ENCODE results near the gene DNAJC18. TPM values are rescaled to one million over a fixed set of nuclear protein-coding genes. Genes with fewer than 3 reads are reported as not detected.

The DNAJC18 gene
- total RNA-seq, 4 donors from 2014 or later: 9.2 to 11.4 (median 10.7) TPM

- H3K27ac ChIP-seq: no peak overlapping the region
- peaks cover 4 to 97% (median 8%) of the 10 kb centered on the region in 3 donors for H3K36me3 ChIP-seq
- no peak for DNase-seq (ENCODE audit: low spot score in 2 of 2)
- WGBS, 2 donors: 53 to 61% methylated on average over 2 of the region's 2 CpGs
- peaks cover 0 to 9% (median 2%) of the 10 kb centered on the region in 4 donors for H3K4me1 ChIP-seq
- H3K9me3 ChIP-seq: no peaks in the 10 kb centered on the region
- no peaks in the 10 kb centered on the region for H3K27me3 ChIP-seq
- TF ChIP-seq CTCF (IDR thresholded peaks at IDR 0.05): no peak
- no peak for TF ChIP-seq POLR2A (IDR thresholded peaks at IDR 0.05)
- no peak for TF ChIP-seq EP300 (IDR thresholded peaks at IDR 0.05)
- no peak overlapping the region for H3K4me3 ChIP-seq
These were observed 70.7 kb downstream of the DNAJC18 start for GRCh38 chr5:139368613-139369012.

DNA sequence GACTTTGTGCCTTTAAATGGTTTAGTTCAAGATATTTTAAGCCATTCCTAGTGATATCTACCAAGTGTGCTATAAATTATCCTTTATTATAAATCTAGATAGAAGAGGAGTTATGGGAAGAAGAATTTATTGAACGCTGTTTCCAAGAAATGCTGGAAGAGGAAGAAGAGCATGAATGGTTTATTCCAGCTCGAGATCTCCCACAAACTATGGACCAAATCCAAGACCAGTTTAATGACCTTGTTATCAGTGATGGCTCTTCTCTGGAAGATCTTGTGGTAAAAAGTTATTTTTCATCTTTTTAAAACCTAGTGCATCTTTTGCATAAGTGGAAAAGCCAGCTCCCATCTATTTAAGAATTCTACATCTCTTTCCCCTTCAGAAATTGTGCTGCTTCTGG lies 74.9 kb downstream of the DNAJC18 start:
- no peak for DNase-seq (ENCODE audit: low spot score in 2 of 2)
- peaks cover 0 to 71% (median 8%) of the 10 kb centered on the region in 3 donors for H3K36me3 ChIP-seq
- H3K27me3 ChIP-seq: no peaks in the 10 kb centered on the region
- H3K4me3 ChIP-seq: no peak overlapping the region
- H3K4me1 ChIP-seq: peaks cover 0 to 14% (median 0%) of the 10 kb centered on the region in 4 donors
- no peak overlapping the region for H3K27ac ChIP-seq
- TF ChIP-seq POLR2A (IDR thresholded peaks at IDR 0.05): no peak
- no peak for TF ChIP-seq CTCF (IDR thresholded peaks at IDR 0.05)
- no peaks in the 10 kb centered on the region for H3K9me3 ChIP-seq
- WGBS, 2 donors: 71 to 78% methylated on average over 2 of the region's 2 CpGs

DNA sequence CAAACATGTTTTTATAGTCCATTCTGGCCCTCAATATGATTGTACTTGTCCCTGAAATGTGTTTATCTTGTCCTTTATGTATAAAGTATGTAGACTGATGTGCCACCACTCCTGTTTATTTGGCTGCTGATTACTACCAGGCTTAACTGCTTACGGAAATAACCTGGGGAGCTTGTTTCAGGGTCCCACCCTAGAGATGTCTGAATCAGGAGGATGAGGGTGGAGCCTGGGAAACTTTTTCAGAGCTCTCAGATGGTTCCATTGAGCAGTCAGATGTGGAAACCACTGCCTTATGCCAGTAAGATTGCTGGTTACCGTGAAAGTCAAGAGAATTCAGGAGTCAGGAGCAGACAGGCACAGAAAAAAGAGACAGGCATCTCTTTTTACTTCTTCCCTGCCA lies 75.4 kb downstream of the DNAJC18 start:
- no peak for DNase-seq (ENCODE audit: low spot score in 2 of 2)
- TF ChIP-seq CTCF (IDR thresholded peaks at IDR 0.05) (no peak), EP300 (IDR thresholded peaks at IDR 0.05) (no peak)
- Histone ChIP-seq H3K4me1 (peaks cover 0 to 20% (median 0%) of the 10 kb centered on the region in 4 donors), H3K9me3 (no peaks in the 10 kb centered on the region), H3K27ac (no peak overlapping the region), H3K27me3 (no peaks in the 10 kb centered on the region), H3K36me3 (peaks cover 0 to 66% (median 8%) of the 10 kb centered on the region in 3 donors), H3K4me3 (no peak overlapping the region)
- whole genome bisulfite sequencing, 2 donors: 76 to 79% methylated on average over 2 of the region's 2 CpGs

DNA sequence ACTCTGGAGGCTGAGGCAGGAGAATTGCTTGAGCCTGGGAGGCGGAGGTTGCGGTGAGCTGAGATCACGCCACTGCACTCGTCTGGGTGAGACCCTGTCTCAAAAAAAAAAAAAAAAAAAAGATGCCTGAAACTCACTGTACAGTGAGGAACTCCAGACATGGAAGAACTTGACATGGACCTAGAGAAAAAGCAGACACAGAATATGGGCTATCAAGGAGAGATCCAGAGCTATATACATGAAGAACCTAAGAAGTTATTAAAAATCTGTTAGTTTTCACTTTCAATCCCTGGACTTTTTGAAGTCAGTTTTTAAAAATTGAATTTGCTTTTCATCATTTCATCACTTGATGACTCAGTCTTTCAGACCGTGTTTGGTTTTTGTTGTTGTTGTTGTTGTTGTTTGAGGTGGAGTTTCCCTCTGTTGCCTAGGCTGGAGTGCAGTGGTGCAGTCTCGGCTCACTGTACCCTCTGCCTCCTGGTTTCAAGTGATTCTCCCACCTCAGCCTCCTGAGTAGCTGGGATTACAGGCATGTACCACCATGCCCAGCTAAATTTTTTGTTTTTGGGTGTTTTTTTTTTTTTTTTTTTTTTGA lies 77.4 kb downstream of the DNAJC18 start:
- H3K4me1 ChIP-seq: peaks cover 0 to 37% (median 0%) of the 10 kb centered on the region in 4 donors
- H3K9me3 ChIP-seq: no peaks in the 10 kb centered on the region
- no peak for DNase-seq (ENCODE audit: low spot score in 2 of 2)
- TF ChIP-seq POLR2A (IDR thresholded peaks at IDR 0.05) (no peak), EP300 (IDR thresholded peaks at IDR 0.05) (no peak), CTCF (IDR thresholded peaks at IDR 0.05) (no peak)
- H3K4me3 ChIP-seq: no peak overlapping the region
- peaks cover 0 to 53% (median 8%) of the 10 kb centered on the region in 3 donors for H3K36me3 ChIP-seq
- WGBS, 2 donors: 80 to 84% methylated on average over 6 of the region's 6 CpGs
- H3K27ac ChIP-seq: no peak overlapping the region
- H3K27me3 ChIP-seq: no peaks in the 10 kb centered on the region

DNA sequence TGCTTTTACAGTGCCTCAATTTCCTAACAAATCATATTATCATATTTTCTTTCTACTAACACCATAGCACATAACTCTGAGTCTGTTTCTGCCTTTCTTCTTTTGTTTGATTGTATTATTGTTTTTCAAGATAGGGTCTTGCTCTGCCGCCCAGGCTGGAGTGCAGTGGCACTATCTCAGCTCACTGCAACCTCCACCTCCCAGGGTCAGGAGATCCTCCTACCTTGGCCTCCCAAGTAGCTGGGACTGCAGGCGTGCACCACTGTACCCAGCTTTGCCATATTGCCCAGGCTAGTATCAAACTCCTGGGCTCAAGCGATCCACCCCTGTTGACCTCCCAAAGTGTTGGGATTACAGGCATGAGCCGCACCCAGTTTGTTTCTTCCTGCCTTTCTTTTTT lies 78.9 kb downstream of the DNAJC18 start:
- H3K9me3 ChIP-seq: no peaks in the 10 kb centered on the region
- H3K27me3 ChIP-seq: no peaks in the 10 kb centered on the region
- DNase-seq (ENCODE audit: low spot score in 2 of 2): no peak
- H3K27ac ChIP-seq: no peak overlapping the region
- no peak for TF ChIP-seq POLR2A (IDR thresholded peaks at IDR 0.05)
- 92 to 93% methylated on average over 4 of the region's 4 CpGs for WGBS, 2 donors
- no peak overlapping the region for H3K4me3 ChIP-seq
- H3K4me1 ChIP-seq: peaks cover 0 to 45% (median 0%) of the 10 kb centered on the region in 4 donors
- peaks cover 0 to 43% (median 0%) of the 10 kb centered on the region in 3 donors for H3K36me3 ChIP-seq

Small RNAs within 50 kb of the gene (small RNA-seq; reads per million reads assigned to genes)
- gene RNU5B-4P: not detected

Other genes with a start within 250 kb of the DNAJC18 start
- 10 to 100 TPM; 41.4 to 63.1 (median 52.8) TPM for gene SIL1, start 241.2 kb downstream of the DNAJC18 start, total RNA-seq
- gene MATR3, start 145.8 kb downstream of the DNAJC18 start, total RNA-seq: 100 to 1,000 TPM; 147 to 231 (median 196) TPM
- 10 to 100 TPM; 70.6 to 99.2 (median 87.3) TPM for gene PAIP2, start 97.7 kb downstream of the DNAJC18 start, total RNA-seq
- gene SLC23A1, start 56.2 kb downstream of the DNAJC18 start, total RNA-seq: not detected
- gene MZB1, start 49.6 kb downstream of the DNAJC18 start, total RNA-seq: 1 to 10 TPM in 2 of 4 donors, not detected in 2; 2.1 to 2.4 TPM
- 1 to 10 TPM in 3 of 4 donors, under 1 TPM in 1; 0.63 to 3.6 (median 1.3) TPM for gene PROB1, start 44.4 kb downstream of the DNAJC18 start, total RNA-seq
- gene SPATA24, start 35.4 kb downstream of the DNAJC18 start, total RNA-seq: 1 to 10 TPM in 2 of 4 donors, not detected in 2; 1.9 to 7.2 TPM
- 10 to 100 TPM; 12.8 to 41.0 (median 25.9) TPM for gene ECSCR, start 23.2 kb upstream of the DNAJC18 start, total RNA-seq
- gene SMIM33, start 31.5 kb upstream of the DNAJC18 start, total RNA-seq: not detected
- gene STING1, start 43.2 kb upstream of the DNAJC18 start, total RNA-seq: 100 to 1,000 TPM in 1 of 4 donors, 10 to 100 TPM in 3; 48.1 to 102 (median 73.1) TPM
- gene UBE2D2, start 121.8 kb upstream of the DNAJC18 start, total RNA-seq: 100 to 1,000 TPM in 2 of 4 donors, 10 to 100 TPM in 2; 85.9 to 118 (median 99.7) TPM
- 10 to 100 TPM; 45.0 to 80.4 (median 67.0) TPM for gene CXXC5, start 208.8 kb upstream of the DNAJC18 start, total RNA-seq

All from tibial nerve (tissue), 4 donors.